DND-41 (cell line): ENCODE data around the gene HEXA.
"Not testable (repeated sequence)": the region's sequence is repeated elsewhere in the genome, so short reads cannot be mapped to it uniquely, and the experiment has no call there.

Experiments used
- ATAC-seq: fragments of 200-7000 bp; cut with Tn5 transposase; 3 replicates; pipeline ENCODE4 v1.9.1; 2021; ENCODE audit warnings: low read depth; ENCODE audit not compliant: insufficient read depth
- DNase-seq: peaks from one replicate; pipeline ENCODE4 v3.0.0-alpha.2; 2020
- H2AFZ ChIP-seq: 2 replicates; pipeline ENCODE4 v1.6.0; 2012; ENCODE audit warnings: low read depth, low read length
- H3K27ac ChIP-seq: 2 replicates; pipeline ENCODE4 v1.5.1; 2012; ENCODE audit warnings: low read length, inconsistent platforms
- H3K27me3 ChIP-seq: fragments of 200-600 bp; sonication (generic); 2 replicates; pipeline ENCODE4 v1.6.0; 2012; ENCODE audit warnings: low read length, mild to moderate bottlenecking, inconsistent platforms; ENCODE audit not compliant: insufficient read depth, poor library complexity
- H3K36me3 ChIP-seq: 2 replicates; pipeline ENCODE4 v1.5.1; 2012; ENCODE audit warnings: low read length, inconsistent platforms; ENCODE audit not compliant: insufficient read depth
- H3K4me1 ChIP-seq: 2 replicates; pipeline ENCODE4 v1.5.1; 2012; ENCODE audit warnings: mild to moderate bottlenecking, low read length; ENCODE audit not compliant: insufficient read depth
- H3K4me2 ChIP-seq: 2 replicates; pipeline ENCODE4 v1.6.0; 2012; ENCODE audit warnings: mild to moderate bottlenecking, moderate library complexity, low read length, inconsistent platforms; ENCODE audit not compliant: insufficient read depth
- H3K4me3 ChIP-seq, 2 experiments: fragments of 200-600 bp in 1 of 2; shearing (Covaris generic) in 1 of 2; 2 replicates each; pipeline ENCODE4 v1.5.1; 2012 to 2016; ENCODE audit warnings: inconsistent platforms in 2 of 2, low read length in 2 of 2, mild to moderate bottlenecking in 2 of 2, low read depth in 1 of 2, moderate library complexity in 1 of 2
- H3K79me2 ChIP-seq: 2 replicates; pipeline ENCODE4 v1.6.0; 2012; ENCODE audit warnings: low read length, inconsistent platforms; ENCODE audit not compliant: insufficient read depth
- H3K9ac ChIP-seq: 2 replicates; pipeline ENCODE4 v1.6.0; 2012; ENCODE audit warnings: low read depth, mild to moderate bottlenecking, inconsistent platforms, low read length, moderate library complexity
- H3K9me3 ChIP-seq: 2 replicates; pipeline ENCODE4 v1.5.1; 2012; ENCODE audit warnings: low read length, moderate library complexity, mild to moderate bottlenecking, inconsistent platforms; ENCODE audit not compliant: insufficient read depth, severe bottlenecking
- H4K20me1 ChIP-seq: 2 replicates; pipeline ENCODE4 v1.6.0; 2012; ENCODE audit warnings: low read length; ENCODE audit not compliant: insufficient read depth
- EZH2 ChIP-seq: IDR thresholded peaks from 3 replicates; pipeline ENCODE4 v1.6.1; 2012; ENCODE audit warnings: borderline replicate concordance, low read depth, mild to moderate bottlenecking, moderate library complexity, low read length, inconsistent platforms; ENCODE audit not compliant: severe bottlenecking
- TF ChIP-seq, protein P1 (sequence below): IDR thresholded peaks from 2 replicates; pipeline ENCODE4 v1.5.1; 2012; ENCODE audit warnings: borderline replicate concordance, low read length, moderate library complexity, mild to moderate bottlenecking; ENCODE audit not compliant: poor library complexity, severe bottlenecking; ENCODE audit errors: extremely low read depth

HEXA gene

DNA sequence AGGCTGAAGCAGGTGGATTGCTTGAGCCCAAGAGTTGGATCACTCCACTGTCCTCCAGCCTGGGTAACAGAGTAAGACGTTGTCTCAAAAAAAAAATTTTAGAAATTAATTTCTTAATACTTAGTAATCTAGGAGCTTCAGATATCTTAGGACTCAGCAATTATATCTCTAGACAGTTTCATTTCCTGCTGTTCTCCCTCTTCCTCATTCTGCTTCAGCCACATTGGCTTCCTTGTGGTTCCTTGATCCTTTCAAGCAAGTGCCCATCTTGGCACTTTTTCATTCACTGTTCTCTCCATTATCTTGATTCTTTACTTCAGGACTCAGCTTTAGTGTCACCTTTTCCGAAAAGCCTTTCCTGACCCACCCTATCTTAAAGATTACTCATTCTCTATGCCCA lies 44.8 kb upstream of the HEXA start:
- no peak for TF ChIP-seq EZH2
- TF ChIP-seq, protein P1, sequence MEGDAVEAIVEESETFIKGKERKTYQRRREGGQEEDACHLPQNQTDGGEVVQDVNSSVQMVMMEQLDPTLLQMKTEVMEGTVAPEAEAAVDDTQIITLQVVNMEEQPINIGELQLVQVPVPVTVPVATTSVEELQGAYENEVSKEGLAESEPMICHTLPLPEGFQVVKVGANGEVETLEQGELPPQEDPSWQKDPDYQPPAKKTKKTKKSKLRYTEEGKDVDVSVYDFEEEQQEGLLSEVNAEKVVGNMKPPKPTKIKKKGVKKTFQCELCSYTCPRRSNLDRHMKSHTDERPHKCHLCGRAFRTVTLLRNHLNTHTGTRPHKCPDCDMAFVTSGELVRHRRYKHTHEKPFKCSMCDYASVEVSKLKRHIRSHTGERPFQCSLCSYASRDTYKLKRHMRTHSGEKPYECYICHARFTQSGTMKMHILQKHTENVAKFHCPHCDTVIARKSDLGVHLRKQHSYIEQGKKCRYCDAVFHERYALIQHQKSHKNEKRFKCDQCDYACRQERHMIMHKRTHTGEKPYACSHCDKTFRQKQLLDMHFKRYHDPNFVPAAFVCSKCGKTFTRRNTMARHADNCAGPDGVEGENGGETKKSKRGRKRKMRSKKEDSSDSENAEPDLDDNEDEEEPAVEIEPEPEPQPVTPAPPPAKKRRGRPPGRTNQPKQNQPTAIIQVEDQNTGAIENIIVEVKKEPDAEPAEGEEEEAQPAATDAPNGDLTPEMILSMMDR: no peak
- Histone ChIP-seq H4K20me1 (no peaks in the 10 kb centered on the region), H3K4me3 (no peak overlapping the region), H3K27me3 (no peaks in the 10 kb centered on the region), H3K9ac (no peak overlapping the region), H3K4me1 (no peaks in the 10 kb centered on the region), H3K9me3 (no peaks in the 10 kb centered on the region), H3K4me2 (no peak overlapping the region), H3K27ac (no peak overlapping the region), H3K36me3 (no peaks in the 10 kb centered on the region), H3K79me2 (no peaks in the 10 kb centered on the region), H2AFZ (no peak overlapping the region)
- DNase-seq: no peak
- ATAC-seq: no peak

DNA sequence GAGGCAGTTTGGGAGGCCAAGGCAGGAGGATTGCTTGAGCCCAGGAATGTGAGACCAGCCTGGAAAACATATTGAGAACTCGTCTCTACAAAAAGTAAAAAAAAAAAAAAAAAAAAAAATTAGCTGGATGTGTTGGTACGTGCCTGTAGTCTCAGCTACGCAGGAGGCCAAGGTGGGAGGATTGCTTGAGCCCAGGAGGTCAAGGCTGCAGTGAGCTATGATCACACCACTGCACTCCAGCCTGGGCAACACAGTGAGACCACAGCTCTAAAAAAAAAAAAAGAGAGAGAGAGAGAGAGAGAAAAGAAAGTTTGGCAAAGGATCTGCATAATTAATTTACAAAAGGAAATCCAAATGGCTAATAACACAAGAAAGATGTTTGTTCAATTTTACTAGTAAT lies 44.0 kb upstream of the HEXA start:
- not testable (repeated sequence) for H3K4me1 ChIP-seq, H3K9ac ChIP-seq, H3K27me3 ChIP-seq, H2AFZ ChIP-seq, H4K20me1 ChIP-seq, H3K4me2 ChIP-seq, H3K27ac ChIP-seq, H3K79me2 ChIP-seq, H3K36me3 ChIP-seq, H3K9me3 ChIP-seq, ATAC-seq, H3K4me3 ChIP-seq, DNase-seq

DNA sequence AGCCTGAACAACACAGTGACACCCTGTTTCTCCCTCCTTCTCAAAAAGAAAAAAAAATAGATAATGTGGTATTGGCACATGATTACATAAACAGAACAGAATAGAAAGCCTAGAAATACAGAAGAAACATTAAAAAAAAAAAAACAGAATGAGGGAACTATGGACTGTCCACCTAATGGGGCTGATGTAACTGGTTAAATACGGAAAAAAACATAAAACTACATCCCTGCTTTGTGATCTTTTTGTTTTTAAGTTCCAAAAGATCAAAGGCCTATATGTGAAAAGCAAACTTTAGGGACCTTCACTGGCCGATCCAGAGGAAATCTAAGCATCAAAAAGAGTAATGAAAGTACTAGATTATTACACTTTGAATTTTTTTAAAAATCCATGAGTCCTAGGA lies 39.5 kb upstream of the HEXA start:
- no peak overlapping the region for H2AFZ ChIP-seq
- no peak overlapping the region for H3K9ac ChIP-seq
- no peaks in the 10 kb centered on the region for H3K4me1 ChIP-seq
- H3K27ac ChIP-seq: no peak overlapping the region
- no peaks in the 10 kb centered on the region for H3K9me3 ChIP-seq
- H3K27me3 ChIP-seq: no peaks in the 10 kb centered on the region
- DNase-seq (no peak), ATAC-seq (no peak)
- no peaks in the 10 kb centered on the region for H3K79me2 ChIP-seq
- H3K4me2 ChIP-seq: no peak overlapping the region
- TF ChIP-seq, protein P1: no peak
- no peak for TF ChIP-seq EZH2
- no peaks in the 10 kb centered on the region for H3K36me3 ChIP-seq
- H3K4me3 ChIP-seq: no peak overlapping the region
- H4K20me1 ChIP-seq: no peaks in the 10 kb centered on the region

DNA sequence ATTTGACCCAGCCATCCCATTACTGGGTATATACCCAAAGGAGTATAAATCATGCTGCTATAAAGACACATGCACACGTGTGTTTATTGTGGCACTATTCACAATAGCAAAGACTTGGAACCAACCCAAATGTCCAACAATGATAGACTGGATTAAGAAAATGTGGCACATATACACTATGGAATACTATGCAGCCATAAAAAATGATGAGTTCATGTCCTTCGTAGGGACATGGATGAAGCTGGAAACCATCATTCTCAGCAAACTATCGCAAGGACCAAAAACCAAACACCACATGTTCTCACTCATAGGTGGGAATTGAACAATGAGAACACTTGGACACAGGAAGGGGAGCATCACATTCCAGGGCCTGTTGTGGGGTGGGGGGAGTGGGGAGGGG lies 37.5 kb upstream of the HEXA start:
- H3K4me2 ChIP-seq, H3K9me3 ChIP-seq, H3K79me2 ChIP-seq, H3K27ac ChIP-seq, H3K27me3 ChIP-seq, ATAC-seq, H4K20me1 ChIP-seq, H2AFZ ChIP-seq, H3K9ac ChIP-seq, H3K36me3 ChIP-seq, H3K4me3 ChIP-seq, H3K4me1 ChIP-seq, DNase-seq: not testable (repeated sequence)
